Glomerular endothelial cell (primary cell): Measurements from ENCODE around the gene SLC29A2. TPM values are rescaled to one million over a fixed set of nuclear protein-coding genes. Genes with fewer than 3 reads are reported as not detected.
"Not testable (repeated sequence)": the region's sequence is repeated elsewhere in the genome, so short reads cannot be mapped to it uniquely, and the experiment has no call there.

Experiments used
- DNase-seq: peaks from one replicate; pipeline ENCODE4 v3.0.0-alpha.2; 2011; ENCODE audit warnings: low read depth, low spot score; ENCODE audit errors: extremely low read depth
- total RNA-seq: library from RNA; depleted of rRNA; stranded (reverse); fragments of >200 nt; gene quantifications from 2 replicates; pipeline ENCODE4 v1.2.3, GENCODE V29; 2015

SLC29A2 gene
- total RNA-seq, 1 donor from 2014 or later = 1.2 TPM

DNA sequence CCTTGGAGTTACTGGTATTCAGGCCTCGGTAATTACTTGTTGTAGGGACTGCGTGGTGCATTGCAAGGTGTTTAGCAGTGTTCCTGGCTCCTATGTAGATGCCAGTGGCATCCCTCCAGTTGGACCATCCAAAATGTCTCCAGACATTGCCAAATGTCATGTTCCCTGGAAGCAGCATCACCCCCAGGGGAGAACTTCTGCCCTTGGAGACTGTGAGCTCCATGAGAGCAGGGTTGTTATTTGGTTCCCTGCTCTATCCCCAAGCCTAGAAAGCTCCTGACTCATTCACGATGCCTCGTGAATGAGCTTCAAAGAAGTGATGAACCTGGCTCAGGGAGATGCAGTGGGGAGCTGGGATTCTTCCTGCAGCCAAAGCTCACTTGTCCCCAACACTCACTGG is 50.0 kb downstream of the SLC29A2 start:
- no peak for DNase-seq

DNA sequence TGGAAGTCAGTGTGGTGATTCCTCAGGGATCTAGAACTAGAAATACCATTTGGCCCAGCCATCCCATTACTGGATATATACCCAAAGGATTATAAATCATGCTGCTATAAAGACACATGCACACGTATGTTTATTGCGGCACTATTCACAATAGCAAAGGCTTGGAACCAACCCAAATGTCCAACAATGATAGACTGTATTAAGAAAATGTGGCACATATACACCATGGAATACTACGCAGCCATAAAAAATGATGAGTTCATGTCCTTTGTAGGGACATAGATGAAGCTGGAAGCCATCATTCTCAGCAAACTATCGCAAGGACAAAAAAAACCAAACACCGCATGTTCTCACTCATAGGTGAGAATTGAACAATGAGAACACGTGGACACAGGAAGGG is 50.8 kb downstream of the SLC29A2 start:
- DNase-seq = not testable (repeated sequence)

DNA sequence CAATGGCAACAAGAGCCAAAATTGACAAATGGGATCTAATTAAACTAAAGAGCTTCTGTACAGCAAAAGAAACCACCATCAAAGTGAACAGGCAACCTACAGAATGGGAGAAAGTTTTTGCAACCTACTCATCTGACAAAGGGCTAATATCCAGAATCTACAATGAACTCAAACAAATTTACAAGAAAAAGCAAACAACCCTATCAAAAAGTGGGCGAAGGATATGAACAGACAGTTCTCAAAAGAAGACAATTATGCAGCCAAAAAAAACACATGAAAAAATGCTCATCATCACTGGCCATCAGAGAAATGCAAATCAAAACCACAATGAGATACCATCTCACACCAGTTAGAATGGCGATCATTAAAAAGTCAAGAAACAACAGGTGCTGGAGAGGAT is 51.3 kb downstream of the SLC29A2 start:
- DNase-seq = not testable (repeated sequence)

DNA sequence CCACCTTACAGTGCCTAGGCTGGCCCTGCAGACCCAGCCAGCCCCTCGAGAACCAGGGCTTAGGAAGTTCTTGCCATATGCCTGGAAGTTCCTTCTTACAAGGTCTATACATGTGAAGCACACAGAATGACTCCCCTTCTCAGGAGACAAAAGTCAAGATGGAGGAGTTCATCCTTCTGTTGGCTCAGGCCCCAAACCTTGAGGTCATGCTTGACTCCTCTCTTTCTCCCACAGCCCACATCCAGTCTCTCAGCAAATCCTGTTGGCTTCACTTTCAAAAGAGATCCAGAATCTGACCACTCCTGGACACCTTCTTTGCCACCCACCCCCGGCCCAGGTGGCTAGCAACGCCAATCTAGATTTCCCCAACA is 53.0 kb downstream of the SLC29A2 start:
- DNase-seq = no peak

DNA sequence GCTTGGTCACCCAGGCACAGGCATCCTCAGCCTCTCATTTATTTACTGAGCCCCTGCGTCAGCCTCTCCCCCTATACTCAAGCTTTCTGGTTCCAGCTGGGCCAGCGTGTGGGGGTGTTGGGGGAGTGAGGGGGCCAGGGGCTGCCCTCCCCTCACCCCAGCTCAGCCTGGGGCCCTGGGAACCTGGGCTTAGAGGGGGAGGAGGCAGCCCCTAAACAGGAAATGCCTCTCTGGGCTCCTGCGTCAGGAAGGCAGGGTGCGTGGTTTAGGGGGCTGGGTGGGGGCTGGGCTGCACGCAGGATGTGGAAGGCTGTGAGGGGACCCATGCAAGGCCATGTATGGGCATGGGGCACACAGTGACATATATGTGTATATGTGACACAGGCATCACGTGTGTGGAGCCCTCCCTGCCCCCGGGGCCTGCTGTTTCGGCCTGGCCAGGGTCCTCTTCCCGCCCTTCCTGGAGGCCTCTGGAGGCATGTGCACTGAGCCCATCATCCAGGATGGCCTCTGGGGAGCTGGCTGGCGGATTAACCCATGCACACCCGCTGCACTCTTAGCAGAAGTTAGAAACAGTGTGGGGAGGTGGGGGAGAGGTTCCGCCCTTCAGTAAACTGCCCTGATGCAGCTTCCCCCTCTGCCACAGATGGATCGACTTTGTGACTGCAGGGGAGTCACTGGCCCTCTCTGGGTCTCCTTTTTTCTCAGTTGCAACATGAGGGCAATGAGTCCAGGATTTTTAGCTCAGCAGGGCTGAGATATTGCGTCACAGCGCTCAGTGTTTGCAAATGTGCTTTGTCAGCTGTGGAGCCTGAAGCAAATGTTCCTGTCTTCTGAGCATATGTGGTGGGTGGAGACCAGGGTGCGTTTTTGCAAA is 53.6 kb downstream of the SLC29A2 start:
- no peak for DNase-seq

DNA sequence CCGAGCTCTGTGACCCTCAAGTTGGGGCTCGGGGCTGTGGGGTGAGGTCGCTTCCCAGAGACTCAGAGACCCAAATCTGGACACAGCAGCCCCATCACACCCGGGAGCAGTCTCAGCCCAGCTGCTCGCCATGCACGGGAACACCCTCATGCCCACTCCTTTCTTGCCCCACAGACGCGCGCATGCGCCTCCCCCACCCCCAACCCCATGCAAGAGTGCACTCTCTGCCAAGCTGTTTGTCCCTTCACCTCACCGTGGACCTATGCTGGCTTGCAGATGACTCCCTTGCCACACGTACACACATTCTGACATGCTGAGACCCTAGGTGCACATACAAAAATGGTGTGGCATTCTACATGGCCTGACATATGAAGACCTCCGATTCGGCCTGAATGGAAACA is 54.2 kb downstream of the SLC29A2 start:
- DNase-seq = no peak

DNA sequence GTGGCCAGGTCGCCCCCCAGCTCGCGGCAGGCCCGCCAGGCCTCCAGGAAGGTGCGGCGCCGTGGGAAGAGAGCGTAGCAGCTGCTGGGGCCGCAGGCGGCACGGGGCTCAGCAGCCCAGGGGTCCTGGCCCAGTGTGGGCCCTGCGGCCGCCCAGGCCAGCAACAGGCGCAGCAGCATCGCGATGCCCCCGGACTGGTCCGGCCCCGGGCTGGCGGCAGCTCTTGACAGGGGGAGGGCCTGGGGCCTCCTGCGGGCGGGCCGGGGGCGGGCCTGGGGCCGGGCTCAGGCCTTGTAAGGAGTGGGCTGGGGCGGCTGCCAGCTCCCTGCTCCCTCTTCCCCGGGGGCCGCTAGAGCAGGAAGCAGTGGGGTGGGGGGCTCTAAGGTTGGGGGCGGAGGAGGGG is 54.7 kb downstream of the SLC29A2 start, which contains the start of gene CD248:
TSS of gene CD248 (minus strand) at position 196 of the 403 bp plus-strand sequence. CDS start at position 179, 17 bp downstream.
- no peak for DNase-seq

DNA sequence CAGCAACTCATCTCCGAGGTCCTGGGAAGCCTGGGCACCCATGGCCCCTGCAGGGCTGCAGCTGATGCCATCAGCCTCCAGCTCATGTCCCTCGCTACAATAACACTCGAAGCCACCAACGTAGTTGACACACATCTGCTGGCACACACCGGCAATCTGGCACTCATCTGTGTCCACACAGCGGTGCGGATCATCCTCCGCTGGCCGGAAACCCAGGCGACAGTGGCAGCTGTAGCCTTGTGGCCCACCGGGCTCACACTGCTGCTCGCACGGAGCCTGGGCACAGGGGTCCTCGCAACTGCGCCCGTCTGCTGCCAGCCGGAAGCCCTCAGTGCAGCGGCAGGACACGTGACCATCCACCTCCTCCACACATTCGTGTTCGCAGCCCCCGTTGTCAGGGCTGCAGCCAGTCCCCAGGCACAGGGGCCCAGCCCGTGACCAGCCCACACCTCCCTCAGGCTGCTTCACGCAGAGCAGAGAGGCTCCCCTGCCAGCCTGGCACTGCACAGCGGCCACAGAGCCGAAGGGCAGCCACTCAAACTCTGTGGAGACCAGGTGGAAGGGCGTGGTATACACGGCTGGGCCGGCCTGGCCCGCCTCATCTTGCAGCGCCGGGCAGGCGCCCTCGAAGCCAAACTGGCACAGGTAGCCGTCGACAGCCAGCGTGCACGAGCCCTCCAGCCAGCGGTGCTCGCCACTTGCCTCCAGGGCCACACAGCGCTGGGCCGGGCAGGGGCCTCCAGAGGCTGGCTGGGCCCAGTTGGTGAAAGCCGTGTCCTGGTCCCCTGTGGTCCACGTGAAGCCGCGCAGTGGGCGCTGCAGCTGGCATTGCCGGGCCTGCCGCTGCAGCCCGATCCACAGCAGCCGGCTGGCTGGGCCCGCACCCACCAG is 55.4 kb downstream of the SLC29A2 start:
- no peak for DNase-seq

DNA sequence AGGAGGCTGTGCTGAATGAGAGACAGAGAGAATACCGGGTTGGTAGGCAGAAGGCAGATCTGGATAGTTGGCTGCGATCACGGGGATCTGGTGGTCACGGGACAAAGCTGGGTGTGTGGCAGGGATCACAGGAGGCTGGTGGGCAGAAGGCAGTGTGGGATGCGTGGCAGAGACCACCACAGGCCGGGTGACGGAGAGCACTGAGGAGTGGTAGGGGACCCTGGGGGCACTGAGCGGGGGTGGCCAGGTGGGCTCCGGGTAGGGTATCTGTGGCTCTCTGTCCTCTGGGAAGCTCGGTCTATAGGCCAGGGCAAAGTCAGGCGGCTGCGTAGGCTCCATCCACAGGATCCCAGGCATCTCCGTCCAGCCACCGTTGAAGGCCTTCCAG is 56.1 kb downstream of the SLC29A2 start:
- no peak for DNase-seq

DNA sequence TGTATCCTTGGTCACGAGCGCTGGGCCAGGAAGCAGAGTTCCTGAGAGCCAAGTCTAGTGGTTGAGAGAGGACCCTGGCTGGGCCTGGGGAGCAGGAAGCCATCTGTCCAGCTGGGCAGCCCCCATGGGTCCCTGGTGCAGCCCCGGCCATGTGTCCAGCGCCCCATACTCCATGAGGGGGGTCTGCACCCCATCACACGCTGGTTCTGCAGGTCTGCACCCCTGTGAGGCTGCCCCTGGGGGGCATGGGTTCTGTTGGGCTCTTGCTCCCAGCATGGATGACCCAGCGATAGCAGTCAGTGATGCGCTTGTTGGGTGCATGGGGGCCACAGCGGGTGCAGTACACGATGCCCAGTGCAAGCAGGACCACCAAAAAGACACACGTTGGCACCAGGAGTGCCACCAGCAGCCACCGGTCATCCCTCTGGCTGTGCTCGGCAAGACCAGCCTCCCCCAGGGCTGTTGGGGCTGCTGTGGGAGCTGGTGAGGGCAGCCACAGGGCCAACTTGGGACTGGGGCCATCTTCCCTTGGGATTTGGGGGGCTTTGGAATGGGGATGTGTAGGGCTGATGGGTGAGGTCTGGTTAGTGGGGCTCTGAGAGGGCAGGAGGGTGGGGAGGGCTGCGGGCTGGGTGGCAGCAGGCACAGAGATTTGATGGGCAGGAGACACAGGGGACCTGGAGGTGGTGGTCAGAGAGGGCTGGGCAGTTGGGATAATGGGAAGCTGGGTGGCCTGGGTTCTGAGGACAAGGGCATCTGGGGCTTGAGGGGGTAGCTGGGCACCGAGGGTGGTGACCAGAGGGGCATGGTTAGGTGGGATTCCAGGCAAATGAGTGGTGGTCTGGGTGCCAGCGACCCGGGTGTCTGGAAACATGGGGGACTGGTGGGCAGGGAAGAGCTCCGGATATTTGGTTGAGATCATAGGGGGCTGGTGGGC is 56.7 kb downstream of the SLC29A2 start:
- no peak for DNase-seq

DNA sequence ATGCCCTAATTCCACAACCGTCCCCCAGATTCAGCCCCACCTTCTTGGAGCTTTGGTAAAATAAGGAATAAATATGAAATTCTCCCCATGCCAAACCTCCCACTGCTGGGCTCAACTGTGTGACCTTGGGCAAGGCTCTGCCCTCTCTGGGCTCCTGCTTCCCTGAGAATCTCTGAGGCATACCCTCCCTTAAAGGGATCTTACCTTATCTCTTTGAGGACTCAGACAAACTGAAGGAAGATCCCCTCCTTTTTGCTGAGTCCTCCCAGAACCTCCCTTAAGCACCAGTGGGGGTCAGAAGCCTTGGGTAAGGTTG is 57.4 kb downstream of the SLC29A2 start:
- DNase-seq = no peak

DNA sequence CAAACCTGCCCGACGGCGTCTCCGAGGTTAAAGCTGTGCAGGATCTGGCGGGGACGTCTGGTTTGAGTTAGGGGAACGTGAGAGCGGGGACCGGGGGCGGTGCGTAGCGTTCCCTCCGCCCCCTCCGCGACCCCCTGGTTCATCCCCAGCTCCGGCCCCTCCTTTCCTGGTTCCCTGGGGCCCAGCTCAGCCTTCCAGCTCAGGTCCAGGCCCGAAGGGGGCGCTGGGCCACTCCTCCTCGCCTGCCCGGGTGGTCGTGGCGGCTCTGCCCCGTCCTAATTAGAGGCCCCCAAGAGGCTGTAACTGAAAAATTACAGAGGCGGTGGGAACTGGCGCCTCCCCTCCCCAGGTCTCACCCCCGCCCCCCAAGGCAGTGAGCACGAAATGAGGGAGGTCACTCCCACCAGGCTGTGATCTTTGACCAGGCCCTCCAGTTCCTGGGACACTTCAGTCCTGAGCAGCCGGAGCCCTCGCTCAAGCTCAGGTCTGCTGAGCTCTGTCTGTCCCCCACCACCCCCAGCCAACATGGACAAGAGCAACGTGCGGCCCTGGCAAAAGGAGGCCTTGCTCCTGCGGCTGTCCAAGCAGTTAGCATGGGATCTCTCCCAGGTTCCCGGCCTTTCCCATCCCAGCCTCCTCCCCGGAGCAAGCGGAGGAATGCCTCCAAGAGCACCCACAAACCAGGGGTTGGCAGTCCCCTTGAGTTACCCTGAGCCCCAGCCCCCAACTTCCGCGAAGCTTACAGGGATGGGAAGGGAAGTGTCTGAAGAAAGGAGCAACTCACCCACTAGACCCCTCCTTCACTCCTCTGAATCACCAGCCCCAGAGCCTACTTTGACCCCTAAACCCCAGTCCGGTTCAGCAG is 58.0 kb downstream of the SLC29A2 start:
- no peak for DNase-seq

DNA sequence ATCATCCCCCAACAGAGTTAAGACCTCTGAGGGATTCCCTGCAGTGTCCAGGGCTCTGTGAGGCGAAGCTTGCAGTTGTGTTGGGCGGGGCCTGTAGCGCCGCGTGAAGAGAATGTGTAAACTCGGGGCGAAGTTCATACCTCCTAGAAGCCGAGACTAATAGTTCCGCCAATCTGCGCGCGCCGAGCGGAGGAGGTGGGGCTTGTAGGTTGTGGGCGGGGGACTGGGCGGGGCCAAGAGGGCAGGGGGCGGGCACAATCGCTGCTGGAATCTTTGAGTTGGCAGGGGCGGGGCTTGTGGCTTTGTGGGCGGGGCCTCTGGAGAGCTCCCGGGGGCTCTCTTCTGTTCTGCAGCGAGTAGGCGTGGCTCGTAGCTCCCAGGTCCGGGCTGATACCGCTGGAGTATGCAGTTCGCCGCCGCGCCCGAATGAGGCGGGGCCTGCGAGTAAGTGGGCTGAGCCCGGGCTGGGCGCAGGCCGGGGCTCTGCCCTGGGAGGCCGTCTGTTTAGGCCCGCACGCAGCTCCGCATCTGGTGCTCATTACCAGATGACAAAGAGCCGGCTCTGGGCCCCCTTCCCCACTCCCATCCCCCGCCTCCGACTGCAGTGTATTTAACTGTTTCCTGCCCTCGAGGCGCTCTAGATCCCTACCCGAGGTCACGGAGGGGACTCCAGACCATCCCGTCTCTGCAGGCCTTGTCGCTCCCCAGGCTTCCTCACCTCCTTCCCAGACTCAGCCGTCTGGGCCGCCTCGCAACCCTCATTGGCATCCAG is 58.8 kb downstream of the SLC29A2 start:
- peak; percentile 74 for DNase-seq

Other genes starting within 250 kb of the SLC29A2 start
- gene KLC2, start 114.1 kb downstream of the SLC29A2 start, total RNA-seq = 20.7 and 35.5 TPM in 2 replicates
- gene RAB1B, start 103.1 kb downstream of the SLC29A2 start, total RNA-seq = 179 and 180 TPM in 2 replicates
- gene CNIH2, start 93.6 kb downstream of the SLC29A2 start, total RNA-seq = 0.15 TPM in 1 of 2 replicates, not detected in the other
- 120 and 142 TPM in 2 replicates for gene YIF1A, start 82.6 kb downstream of the SLC29A2 start, total RNA-seq
- gene TMEM151A, start 79.9 kb downstream of the SLC29A2 start, total RNA-seq = 0.05 and 0.58 TPM in 2 replicates
- gene CD248, start 54.7 kb downstream of the SLC29A2 start, total RNA-seq = 1.1 and 2.1 TPM in 2 replicates
- 17.2 and 18.7 TPM in 2 replicates for gene RIN1, start 35.3 kb downstream of the SLC29A2 start, total RNA-seq
- 60.6 and 65.2 TPM in 2 replicates for gene BRMS1, start 26.7 kb downstream of the SLC29A2 start, total RNA-seq
- 48.2 and 53.3 TPM in 2 replicates for gene B4GAT1, start 24.1 kb downstream of the SLC29A2 start, total RNA-seq
- not detected in 2 replicates for gene NPAS4, start 49.3 kb upstream of the SLC29A2 start, total RNA-seq
- gene MRPL11, start 67.1 kb upstream of the SLC29A2 start, total RNA-seq = 30.1 and 41.2 TPM in 2 replicates
- 4.7 and 4.8 TPM in 2 replicates for gene PELI3, start 95.1 kb upstream of the SLC29A2 start, total RNA-seq
- 74.5 and 98.1 TPM in 2 replicates for gene DPP3, start 108.7 kb upstream of the SLC29A2 start, total RNA-seq
- 42.0 and 47.0 TPM in 2 replicates for gene BBS1, start 138.9 kb upstream of the SLC29A2 start, total RNA-seq
- 28.4 and 43.2 TPM in 2 replicates for gene ZDHHC24, start 174.3 kb upstream of the SLC29A2 start, total RNA-seq
- not detected in 2 replicates for gene ACTN3, start 175.1 kb upstream of the SLC29A2 start, total RNA-seq
- 55.9 and 71.9 TPM in 2 replicates for gene CTSF, start 196.8 kb upstream of the SLC29A2 start, total RNA-seq
- 0.18 and 0.73 TPM in 2 replicates for gene CCDC87, start 221.3 kb upstream of the SLC29A2 start, total RNA-seq
- gene CCS, start 221.4 kb upstream of the SLC29A2 start, total RNA-seq = 22.0 and 34.7 TPM in 2 replicates
- 34.5 and 53.3 TPM in 2 replicates for gene RBM14, start 244.9 kb upstream of the SLC29A2 start, total RNA-seq